Tibial artery (tissue), 4 donors: ENCODE results near the gene WNT10A.

Experiments
- DNase-seq, 2 donors: peaks; one replicate each; pipeline ENCODE4 v3.0.0-alpha.2; 2019
- H3K27ac ChIP-seq, 2 donors: fragments of 200-600 bp; sonication (generic) in 1 of 2; 1 replicate in 1 of 2; 2 replicates in 1 of 2; pipeline ENCODE4 v1.5.1; 2018 to 2019; ENCODE audit warnings: mild to moderate bottlenecking in 1 of 2
- H3K27me3 ChIP-seq, 2 donors: fragments of 200-600 bp; sonication (generic) in 1 of 2; one replicate each; pipeline versions ENCODE4 v1.5.1 to v1.6.0; 2016 to 2019
- H3K36me3 ChIP-seq, 3 donors: fragments of 200-600 bp; sonication (generic) in 2 of 3; one replicate each; pipeline ENCODE4 v1.5.1; 2016 to 2019; ENCODE audit warnings: mild to moderate bottlenecking in 2 of 3
- H3K4me1 ChIP-seq, 4 donors: fragments of 200-600 bp; sonication (generic) in 2 of 4; 1 replicate in 3 of 4; 2 replicates in 1 of 4; pipeline ENCODE4 v1.5.1; 2016 to 2019
- H3K4me3 ChIP-seq, 2 donors: fragments of 200-600 bp; sonication (generic) in 1 of 2; 1 replicate in 1 of 2; 2 replicates in 1 of 2; pipeline ENCODE4 v1.5.1; 2018 to 2019; ENCODE audit warnings: mild to moderate bottlenecking in 2 of 2
- H3K9me3 ChIP-seq, 3 donors: fragments of 200-600 bp; sonication (generic) in 1 of 3; one replicate each; pipeline ENCODE4 v1.5.1; 2016 to 2019
- intact Hi-C: fragments of 100-400 bp; cut with DNase I; formaldehyde crosslinking; loops from one replicate; pipeline ENCODE4 v1.15.0; 2023; ENCODE audit warnings: low total_unique reads
- TF ChIP-seq, protein P1 (sequence below), 2 experiments: fragments of 200-600 bp in 1 of 2; fragments of 450-650 bp in 1 of 2; IDR thresholded peaks; one replicate each; pipeline ENCODE4 v1.5.1; 2017 to 2019; ENCODE audit warnings: antibody characterized with exemption in 2 of 2, mild to moderate bottlenecking in 1 of 2, moderate library complexity in 1 of 2

WNT10A gene

DNA sequence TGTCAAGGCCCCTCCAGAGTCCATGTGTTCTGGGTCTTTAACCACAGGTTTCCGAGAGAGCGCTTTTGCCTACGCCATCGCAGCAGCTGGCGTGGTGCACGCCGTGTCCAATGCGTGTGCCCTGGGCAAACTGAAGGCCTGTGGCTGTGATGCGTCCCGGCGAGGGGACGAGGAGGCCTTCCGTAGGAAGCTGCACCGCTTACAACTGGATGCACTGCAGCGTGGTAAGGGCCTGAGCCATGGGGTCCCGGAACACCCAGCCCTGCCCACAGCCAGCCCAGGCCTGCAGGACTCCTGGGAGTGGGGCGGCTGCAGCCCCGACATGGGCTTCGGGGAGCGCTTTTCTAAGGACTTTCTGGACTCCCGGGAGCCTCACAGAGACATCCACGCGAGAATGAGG is 9.3 kb downstream of the WNT10A start:
- peaks cover 0 to 17% (median 12%) of the 10 kb centered on the region in 4 donors for H3K4me1 ChIP-seq

DNA sequence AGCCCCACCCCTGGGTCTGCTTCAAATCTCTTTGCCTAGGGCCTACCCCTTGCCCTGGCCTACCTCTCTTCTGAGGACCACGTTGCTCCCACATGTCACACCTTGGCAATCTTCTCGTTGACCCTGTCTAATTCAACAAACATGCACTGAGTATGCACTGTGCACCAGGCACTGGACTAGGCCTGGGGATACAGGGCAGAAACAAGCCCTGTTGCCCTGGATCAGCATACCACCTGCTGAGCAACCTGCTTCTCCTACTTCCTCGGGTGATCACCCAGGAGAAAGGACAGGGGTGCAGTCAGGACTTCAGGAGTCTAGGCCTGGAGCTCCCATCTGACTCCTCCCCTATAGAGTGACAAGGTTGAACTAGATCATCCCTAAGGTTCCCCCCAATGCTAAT is 9.7 kb downstream of the WNT10A start:
- Histone ChIP-seq H3K4me3 (no peak overlapping the region), H3K36me3 (no peaks in the 10 kb centered on the region), H3K9me3 (no peaks in the 10 kb centered on the region), H3K27ac (no peak overlapping the region), H3K27me3 (peaks cover 4 to 30% of the 10 kb centered on the region in 2 donors), H3K4me1 (peaks cover 0 to 17% (median 12%) of the 10 kb centered on the region in 4 donors)
- intact Hi-C loops, result no loop called here
- peak in 1 of 2 donors; percentile 23 for DNase-seq
- TF ChIP-seq, protein P1, sequence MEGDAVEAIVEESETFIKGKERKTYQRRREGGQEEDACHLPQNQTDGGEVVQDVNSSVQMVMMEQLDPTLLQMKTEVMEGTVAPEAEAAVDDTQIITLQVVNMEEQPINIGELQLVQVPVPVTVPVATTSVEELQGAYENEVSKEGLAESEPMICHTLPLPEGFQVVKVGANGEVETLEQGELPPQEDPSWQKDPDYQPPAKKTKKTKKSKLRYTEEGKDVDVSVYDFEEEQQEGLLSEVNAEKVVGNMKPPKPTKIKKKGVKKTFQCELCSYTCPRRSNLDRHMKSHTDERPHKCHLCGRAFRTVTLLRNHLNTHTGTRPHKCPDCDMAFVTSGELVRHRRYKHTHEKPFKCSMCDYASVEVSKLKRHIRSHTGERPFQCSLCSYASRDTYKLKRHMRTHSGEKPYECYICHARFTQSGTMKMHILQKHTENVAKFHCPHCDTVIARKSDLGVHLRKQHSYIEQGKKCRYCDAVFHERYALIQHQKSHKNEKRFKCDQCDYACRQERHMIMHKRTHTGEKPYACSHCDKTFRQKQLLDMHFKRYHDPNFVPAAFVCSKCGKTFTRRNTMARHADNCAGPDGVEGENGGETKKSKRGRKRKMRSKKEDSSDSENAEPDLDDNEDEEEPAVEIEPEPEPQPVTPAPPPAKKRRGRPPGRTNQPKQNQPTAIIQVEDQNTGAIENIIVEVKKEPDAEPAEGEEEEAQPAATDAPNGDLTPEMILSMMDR (IDR thresholded peaks at IDR 0.05), result no peak

More for the DNA sequence above, 9.3 kb downstream of the WNT10A start:
- peaks cover 4 to 28% of the 10 kb centered on the region in 2 donors for H3K27me3 ChIP-seq
- intact Hi-C loops, result no loop called here
- no peak overlapping the region for H3K27ac ChIP-seq
- no peaks in the 10 kb centered on the region for H3K9me3 ChIP-seq
- H3K36me3 ChIP-seq, result no peaks in the 10 kb centered on the region
- H3K4me3 ChIP-seq, result no peak overlapping the region
- DNase-seq, result peak in 1 of 2 donors; percentile 40
- TF ChIP-seq, protein P1 (IDR thresholded peaks at IDR 0.05), result no peak

DNA sequence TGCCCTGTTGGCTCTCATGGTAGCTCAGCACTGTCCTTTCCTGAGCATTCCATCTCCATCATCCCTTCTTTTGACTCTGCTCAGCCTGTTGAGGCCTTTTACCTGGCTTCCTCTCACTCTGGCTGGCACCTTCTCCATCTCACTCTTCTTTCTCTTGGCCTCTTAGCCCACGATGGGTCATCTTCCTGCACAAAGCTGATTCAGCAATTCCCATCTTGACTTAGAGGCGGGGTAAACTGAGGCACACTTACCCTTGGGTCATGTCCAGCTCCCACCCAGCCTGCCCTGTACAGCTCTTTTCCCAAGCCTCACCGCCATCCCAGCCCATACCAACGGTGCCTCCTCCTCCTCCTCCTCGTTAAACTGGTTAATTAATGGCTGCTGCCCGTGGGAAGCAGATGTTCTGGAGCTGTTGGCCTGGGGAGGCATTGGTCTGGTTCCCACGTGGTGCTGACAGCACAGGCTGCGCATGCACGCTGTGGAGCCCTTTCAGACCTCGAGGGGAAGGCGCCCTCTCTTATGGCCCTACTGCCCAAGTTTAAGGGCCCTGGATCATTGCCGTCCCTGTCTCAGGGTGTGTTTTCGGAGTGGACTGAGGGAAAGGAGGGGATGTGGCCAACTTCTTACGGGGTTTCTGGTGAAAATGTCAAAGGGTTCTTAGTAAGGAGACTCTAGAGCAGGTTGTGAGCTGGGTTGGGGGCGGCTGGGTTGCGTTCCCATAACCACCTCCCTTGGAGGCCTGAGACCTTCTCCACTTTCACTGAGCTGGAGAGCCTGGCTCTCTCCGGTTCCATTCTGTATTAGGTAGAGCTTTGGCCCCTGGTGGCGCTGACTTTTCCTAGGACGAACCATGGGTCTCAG is 10.9 kb downstream of the WNT10A start:
- H3K9me3 ChIP-seq, result no peaks in the 10 kb centered on the region
- peaks cover 0 to 18% (median 14%) of the 10 kb centered on the region in 4 donors for H3K4me1 ChIP-seq
- TF ChIP-seq, protein P1 (IDR thresholded peaks at IDR 0.05), result no peak
- H3K27me3 ChIP-seq, result peaks cover 7 to 40% of the 10 kb centered on the region in 2 donors
- intact Hi-C loops, result no loop called here
- no peaks in the 10 kb centered on the region for H3K36me3 ChIP-seq
- no peak overlapping the region for H3K4me3 ChIP-seq
- H3K27ac ChIP-seq, result no peak overlapping the region
- peak in 1 of 2 donors; percentile 35 for DNase-seq

DNA sequence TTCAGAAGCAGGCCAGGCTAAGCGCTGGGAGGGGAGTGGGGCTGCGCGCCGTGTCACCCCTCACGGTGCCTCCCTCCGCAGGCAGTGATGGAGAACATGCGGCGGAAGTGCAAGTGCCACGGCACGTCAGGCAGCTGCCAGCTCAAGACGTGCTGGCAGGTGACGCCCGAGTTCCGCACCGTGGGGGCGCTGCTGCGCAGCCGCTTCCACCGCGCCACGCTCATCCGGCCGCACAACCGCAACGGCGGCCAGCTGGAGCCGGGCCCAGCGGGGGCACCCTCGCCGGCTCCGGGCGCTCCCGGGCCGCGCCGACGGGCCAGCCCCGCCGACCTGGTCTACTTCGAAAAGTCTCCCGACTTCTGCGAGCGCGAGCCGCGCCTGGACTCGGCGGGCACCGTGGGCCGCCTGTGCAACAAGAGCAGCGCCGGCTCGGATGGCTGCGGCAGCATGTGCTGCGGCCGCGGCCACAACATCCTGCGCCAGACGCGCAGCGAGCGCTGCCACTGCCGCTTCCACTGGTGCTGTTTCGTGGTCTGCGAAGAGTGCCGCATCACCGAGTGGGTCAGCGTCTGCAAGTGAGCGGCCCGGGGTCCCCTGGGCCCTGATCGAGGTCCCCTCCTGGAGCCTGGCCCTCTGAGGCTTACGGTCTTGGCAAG is 12.2 kb downstream of the WNT10A start:
- Histone ChIP-seq H3K36me3 (no peaks in the 10 kb centered on the region), H3K4me3 (peak overlapping the region; percentile 34 to 48), H3K27me3 (peaks cover 7 to 53% of the 10 kb centered on the region in 2 donors), H3K4me1 (peaks cover 0 to 32% (median 27%) of the 10 kb centered on the region in 4 donors), H3K27ac (no peak overlapping the region), H3K9me3 (no peaks in the 10 kb centered on the region)
- TF ChIP-seq, protein P1 (IDR thresholded peaks at IDR 0.05), result peak; percentile 9 to 24
- DNase-seq, result no peak
- intact Hi-C loops, result no loop called here

DNA sequence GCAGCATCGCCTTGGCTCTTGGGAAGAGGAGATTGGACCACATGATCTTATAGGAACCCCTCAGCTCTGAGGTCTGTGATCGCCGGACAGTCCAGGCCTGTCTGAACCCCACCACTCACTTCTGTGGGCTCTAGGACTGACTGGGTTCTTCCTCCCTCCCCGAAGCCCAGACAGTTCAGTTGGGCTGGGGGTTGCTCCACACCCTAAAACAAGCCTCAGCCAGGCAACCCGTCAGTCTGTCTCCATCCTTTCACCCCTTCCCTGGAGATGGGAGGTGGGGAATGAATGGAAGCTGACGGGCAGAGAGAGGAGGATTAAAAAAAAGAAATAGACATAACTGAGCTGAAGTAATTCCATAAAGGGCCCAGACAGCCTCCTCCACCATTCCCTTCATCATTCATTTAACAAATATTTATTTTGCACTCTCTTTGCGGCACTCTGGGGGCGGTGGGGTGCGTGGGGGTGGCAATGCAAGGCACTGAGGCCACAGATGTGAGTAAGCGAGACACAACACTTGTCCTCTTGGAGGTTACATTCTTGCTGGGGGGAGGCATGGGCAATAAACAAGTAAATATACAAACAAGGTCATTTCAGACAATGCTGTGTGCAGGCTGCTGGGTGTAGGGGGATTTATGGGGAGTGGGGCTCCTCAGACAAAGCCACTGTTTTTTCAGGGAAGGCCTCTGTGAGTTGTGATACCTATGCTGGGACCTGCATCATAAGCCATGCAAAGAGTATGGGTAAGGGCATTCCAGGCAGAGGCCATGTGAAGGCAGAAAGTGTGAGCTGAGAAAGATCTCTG is 12.9 kb downstream of the WNT10A start:
- peaks cover 7 to 59% of the 10 kb centered on the region in 2 donors for H3K27me3 ChIP-seq
- TF ChIP-seq, protein P1 (IDR thresholded peaks at IDR 0.05), result no peak
- intact Hi-C loops, result no loop called here
- H3K27ac ChIP-seq, result no peak overlapping the region
- no peaks in the 10 kb centered on the region for H3K36me3 ChIP-seq
- peak in 1 of 2 donors; percentile 19 for DNase-seq
- H3K9me3 ChIP-seq, result no peaks in the 10 kb centered on the region
- H3K4me1 ChIP-seq, result peaks cover 0 to 39% (median 35%) of the 10 kb centered on the region in 4 donors
- peak overlapping the region; percentile 34 to 48 for H3K4me3 ChIP-seq
